Activated CD8-positive, alpha-beta memory T cell treated with anti-CD3 and anti-CD28 coated beads, Interleukin-2, amount 50 U/mL, for 4 hours (primary cell): ENCODE data around the gene MROH2A.

Source experiments
- DNase-seq: peaks from one replicate; pipeline ENCODE4 v3.0.0-alpha.2; 2020

The MROH2A gene

DNA sequence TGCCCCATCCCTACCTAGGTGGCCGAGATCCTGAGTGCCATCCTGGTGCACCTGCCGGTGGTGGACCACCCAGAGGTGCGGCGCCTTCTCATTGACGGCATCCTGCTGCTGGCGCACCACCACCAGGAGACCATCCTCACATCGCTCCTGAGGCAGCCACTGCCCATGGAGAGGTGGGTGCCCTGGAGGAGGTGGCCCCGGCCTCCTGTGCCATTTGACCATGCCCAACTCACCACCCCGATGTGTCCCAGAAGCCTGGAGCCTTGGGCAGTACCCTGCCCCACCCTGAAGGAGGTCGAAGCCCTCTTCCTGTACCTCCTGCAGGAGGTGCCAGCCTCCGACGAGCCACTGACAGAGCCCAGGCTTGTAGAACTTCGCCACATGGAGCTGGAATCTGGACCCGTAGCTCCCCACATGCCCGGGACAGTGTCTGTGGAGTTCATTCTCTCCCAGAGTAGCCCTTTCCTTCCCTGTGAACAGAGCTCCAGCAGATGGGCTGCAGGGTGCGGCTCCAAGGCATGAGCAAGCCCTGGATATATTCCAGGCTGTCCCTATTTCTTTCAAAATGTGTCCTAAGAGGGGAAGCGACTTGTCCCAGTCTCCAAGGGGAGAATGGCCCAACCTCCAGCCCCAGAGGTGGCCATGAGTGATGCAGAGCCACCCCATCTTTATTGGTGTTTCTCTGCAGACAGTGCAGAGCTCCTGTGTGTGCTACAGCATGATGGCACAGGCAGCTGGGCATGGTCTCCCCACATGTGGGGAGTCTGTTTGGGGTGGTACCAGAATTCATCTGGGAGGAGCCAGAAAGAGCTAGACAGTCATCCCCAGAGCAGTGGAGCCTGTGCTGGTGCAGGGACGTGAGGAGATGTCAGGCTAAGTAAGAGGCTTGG, 42.0 kb downstream of the MROH2A start:
- no peak for DNase-seq

DNA sequence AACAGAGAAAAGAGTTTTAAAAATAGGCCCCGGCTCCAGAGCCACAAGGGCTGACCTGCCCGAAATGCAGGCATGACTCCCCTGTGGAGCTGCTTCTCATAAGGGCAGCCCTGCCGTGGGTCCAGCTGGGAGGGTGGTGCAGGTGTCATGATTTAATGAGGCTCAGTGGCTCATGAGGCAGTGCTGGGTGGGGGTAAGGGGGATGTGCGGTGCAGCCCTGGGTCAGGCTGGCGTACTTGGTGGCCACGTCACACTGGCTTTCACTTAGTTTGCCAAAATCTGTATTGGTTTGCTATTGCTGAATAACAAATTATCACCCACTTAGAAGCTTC, 42.6 kb downstream of the MROH2A start:
- DNase-seq: no peak

DNA sequence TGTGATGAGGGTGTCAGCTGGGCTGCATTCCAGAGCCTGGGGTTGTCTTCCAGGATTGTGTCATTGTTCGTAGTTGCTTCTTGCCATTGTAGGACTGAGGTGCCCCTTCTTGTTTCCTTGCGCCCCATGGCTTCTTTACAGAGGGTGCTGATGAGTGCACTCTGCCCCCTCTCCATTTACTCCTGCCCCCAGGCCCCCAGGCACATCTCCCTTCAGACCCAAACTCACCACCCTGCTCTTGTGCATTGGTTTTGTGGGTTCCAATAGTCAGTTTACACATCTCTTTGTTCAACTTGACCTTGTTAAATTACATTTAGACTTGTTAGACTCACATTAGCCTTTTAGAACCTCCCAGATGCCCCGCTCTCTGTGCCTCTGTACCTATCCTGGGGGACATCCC, 43.1 kb downstream of the MROH2A start:
- DNase-seq: no peak

DNA sequence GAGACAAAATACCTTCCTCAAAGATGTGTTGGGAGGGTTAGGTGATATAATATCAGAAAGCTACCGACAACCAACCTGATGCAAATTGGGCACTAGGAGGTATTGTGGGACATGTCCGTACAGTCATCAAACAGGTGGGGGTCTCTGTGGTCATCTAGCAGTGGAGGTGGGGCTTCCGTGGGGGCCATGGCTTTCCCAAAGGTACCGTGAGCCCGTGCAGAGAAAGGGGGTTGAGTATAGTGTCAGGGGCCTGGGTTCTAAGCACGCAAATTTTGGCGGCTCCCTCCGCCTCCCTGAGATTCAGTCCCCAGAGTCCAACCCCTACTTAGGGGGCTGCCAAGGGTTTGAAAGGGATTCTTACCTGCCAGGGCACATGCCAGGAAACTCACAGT, 43.6 kb downstream of the MROH2A start:
- no peak for DNase-seq

DNA sequence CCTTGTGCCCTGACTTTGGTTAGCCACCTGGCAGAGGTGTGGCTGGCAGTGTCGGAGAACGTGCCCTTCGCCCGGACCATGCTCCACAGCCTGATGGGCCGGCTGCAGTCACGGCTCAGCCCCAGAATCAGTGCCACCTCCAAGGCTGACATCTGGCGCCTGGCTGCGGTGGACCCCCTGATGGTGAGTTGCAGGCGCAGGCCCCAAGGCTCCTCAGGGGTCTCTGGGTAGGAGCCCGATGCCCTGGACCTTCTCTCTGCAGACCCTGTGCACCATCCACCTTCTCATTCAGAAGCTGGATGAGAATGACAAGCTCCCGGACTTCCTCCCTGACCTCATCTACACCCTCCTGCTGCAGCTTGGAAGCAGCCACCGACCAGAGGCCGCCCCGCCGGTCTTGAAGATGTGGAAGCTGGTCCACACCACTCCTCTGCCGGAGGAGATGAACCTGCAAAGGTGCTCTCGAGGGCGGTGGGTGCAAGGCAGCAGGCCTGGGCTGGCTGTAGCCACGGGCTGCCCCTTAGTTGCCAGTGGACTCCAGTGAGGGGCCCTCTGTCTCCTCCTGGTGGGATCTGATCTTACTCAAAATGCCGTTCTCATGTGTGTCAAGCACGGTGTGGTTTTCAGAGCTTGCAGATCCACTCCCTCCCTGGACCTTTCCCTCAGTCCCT, 44.1 kb downstream of the MROH2A start:
- no peak for DNase-seq

DNA sequence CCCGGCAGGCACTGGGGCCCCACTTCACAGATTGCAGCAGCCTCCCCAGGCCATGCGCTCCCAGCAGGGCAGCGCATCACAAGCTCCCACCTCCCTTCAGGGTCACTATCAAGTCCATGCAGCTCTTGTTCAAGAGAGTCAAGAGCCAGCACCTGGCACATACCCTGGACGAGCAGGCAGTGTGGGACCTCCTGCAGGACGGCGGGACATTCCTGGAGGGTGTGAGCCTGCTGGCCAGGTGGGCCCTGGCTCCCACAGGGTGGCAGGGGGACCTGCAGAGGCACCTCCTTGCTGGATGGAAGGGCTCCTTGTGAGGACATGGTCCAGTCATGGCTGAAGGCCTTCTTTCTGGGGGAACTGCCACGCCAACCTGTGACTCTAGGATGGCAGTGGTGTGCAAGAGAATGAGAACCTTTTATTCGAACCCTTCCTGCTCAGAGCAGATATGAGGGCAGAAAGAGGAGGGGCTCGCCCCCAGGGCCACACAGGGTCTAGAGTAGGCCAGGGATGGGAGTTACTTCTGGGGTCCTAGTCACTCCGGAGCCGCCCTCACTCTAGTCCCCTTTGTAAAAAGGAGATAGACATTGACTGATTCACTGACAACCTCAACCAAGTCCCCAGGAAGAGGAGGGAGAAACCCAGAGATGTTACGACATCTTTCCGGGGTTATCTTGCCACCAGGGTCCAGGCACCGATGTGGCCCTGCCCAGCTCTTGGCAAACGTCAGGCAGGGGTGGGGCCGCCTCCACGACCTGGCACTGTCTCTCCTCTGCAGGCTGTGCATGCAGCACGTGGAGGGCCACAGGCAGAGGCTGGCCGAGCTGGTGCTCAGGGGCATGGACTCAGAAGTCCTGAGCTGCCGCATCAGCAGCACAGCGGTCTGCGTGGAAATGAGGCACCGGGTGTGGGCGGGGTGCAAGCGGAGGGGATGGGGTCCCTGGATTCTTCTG, 44.9 kb downstream of the MROH2A start:
- no peak for DNase-seq

GRCh38 chr2:233823731-233824121, 45.6 kb downstream of the MROH2A start:
- no peak for DNase-seq

GRCh38 chr2:233824373-233824772, 46.2 kb downstream of the MROH2A start:
- no peak for DNase-seq

GRCh38 chr2:233828546-233829192, 50.5 kb downstream of the MROH2A start:
- no peak for DNase-seq

DNA sequence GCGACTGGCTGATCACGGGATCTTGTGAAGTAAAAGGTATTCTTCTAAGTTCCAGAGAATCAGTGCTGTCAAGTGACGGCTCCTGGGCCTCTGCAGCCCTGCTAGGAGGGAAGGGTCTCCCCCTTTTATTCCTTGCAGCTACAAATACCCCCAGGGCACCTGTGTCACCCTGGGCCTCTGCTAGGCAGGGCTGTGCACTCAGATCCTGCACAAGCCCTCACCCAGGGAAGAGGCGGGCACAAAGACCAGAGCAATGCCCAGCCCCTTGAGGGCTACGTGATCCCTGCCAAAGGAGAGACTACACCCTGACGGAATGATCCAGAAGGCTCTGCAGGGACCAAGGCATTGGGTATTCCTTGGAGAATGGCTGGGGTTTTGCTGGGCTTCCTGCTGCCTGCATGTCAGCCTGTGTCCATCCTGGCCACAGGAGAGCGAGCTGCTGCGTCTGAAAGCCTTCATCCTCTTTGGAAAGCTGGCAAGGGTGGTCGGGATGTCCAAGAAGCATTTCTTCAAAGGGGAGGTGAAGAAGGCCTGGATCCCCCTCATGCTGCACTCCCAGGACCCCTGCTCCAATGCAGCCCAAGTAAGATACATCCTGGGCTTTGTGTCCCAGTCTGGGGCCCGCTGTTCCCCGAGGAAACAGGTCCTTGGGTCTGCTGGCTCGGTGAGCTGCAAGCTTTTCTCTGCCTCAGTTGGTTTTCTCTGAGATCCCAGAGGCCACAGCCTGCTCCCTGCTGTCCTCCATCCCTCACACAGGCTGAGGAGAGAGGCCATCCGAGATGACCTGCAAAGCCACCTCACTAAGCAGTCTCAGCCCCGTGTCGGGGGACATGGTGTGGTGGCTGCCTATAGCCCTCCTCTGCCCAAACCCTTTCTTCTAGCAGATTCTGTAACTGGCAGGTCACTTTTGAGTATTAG, 51.3 kb downstream of the MROH2A start:
- no peak for DNase-seq

DNA sequence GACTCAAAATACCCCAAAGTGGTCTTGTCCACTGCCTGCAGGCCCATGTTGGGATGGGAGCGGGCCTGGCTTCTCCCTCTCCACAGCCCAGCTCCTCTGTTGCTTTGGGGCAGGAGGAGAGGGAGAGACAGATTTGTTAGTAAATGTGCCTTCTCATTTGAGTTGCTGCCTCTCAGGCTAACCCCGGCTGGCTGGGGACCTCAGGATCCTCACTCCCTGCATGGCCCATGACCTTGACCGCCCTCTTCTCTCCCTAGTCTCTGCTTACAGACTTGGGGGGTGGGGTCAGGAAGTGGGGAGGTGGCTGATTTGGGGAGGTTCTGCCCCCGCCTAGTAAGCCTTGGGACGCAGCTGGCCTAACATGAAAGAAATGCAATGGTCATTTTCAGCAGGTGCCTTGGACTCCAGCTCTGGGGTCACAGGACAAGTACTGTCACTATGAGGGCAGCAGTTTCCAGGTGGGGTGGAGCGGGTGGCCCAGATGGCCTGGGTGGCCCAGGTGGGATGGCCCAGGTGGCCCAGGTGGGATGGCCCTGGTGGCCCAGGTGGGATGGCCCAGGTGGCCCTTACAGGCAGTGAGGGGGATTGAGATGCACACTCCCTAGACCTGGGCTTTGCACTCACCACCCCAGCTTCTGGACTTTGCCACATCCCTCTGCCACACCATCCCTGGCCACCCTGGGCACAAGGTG, 52.1 kb downstream of the MROH2A start:
- DNase-seq: no peak

DNA sequence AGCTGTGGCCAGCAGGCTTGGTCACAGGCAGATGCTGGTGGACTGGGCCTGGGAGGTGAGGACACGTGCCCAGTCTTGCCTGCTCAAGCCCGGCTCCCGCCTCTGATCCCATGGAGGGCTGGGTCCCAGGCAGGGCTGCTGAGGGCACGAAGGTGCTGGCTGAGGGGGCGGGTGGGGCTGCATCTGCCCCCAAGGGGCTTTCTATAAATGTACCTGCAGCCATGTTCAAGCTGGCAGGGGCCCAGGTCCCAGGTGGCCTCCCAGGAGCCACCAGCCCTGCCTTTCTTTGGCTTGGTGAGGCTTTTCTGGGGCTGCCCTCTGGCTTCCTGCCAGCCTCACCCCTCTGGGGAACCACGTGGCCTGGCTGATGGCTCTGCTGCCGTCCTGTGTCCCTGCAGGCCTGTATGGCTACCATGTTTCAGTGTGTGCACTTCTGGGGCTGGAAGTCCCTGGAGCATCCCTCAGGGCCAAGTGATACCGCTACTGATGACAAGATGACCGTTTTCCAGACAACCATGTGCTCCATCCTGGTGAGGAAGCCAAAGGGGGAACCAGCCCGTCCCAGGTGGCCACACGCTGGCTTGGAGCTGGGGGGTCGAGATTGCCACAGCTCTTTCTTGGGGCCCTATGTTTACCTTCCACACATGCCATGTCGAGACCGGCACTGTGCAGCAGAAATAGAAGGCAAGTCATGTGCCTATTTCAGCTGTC, 53.0 kb downstream of the MROH2A start:
- DNase-seq: no peak

DNA sequence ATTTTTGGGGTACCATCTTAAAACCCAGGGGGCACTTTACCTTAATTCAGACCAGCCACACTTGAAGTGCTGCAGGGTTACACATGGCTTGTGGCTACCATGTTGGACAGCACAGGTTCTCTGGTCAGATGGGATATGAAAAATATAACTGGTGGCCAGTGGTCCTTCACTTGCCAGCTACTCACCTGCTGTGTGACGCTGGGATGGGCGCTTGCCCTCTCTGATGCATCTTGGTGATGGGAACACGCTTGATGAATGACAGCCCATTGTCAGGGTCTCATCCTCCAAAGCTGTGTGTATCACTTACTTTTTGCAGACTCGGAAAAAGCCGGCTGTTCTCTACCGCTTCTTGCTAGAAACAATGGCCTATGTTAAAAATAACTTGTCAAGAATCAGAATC, 53.7 kb downstream of the MROH2A start:
- DNase-seq: no peak

DNA sequence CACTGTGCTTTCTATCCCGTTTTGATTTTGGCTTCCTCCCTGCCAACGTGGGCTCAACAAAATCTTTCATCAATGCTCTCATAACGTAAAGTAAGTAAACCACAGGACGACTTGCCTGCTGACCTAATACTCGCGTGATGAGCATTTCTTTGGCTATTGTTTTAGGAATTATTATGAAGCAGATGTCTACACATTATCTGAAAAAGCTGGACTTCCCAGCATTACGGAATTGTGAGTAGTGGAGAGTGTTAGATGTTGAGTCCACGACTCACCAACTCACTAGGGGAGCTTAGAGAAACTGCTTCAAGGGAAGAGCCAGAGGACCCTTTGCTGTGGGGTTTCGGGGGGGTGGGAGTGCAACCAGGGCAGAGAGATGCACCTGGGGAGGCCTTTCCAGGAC, 54.3 kb downstream of the MROH2A start:
- DNase-seq: no peak

DNA sequence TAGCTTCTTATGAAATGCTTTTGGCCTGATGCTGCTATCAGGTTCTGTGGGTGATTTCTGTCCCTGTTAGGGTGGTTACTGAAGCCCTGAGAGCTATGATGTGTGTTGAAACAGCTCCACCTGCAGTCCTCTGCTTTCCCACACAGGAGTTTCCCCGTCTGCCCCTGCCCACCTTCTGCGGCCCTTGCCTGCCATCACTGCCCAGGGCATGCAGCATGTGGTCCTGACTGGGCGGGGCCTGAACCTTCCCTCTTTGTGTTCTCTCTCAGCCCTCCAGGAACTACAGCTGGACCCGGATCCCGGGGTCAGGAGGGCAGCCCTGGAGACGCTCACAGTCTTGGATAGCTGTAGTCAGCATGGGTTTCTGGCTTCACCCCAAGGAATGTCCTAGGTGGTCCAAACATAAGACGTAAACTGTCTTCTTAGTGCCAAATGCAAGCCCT, 54.8 kb downstream of the MROH2A start:
- no peak for DNase-seq

- DNase-seq: no peak
These were observed 55.2 kb downstream of the MROH2A start for GRCh38 chr2:233833345-233833744.

- no peak for DNase-seq
These were observed 57.4 kb downstream of the MROH2A start for GRCh38 chr2:233835230-233836186.

- DNase-seq: no peak
These were observed 58.2 kb downstream of the MROH2A start for GRCh38 chr2:233836359-233836758.

GRCh38 chr2:233837694-233838229, 59.6 kb downstream of the MROH2A start:
- no peak for DNase-seq
